SW 1271 (cell line): ENCODE results near the gene PDE8B.
"Not testable (repeated sequence)": the region's sequence is repeated elsewhere in the genome, so short reads cannot be mapped to it uniquely, and the experiment has no call there.

ENCODE experiments used
- DNase-seq, 2 experiments: peaks; one replicate each; lab custom pipeline; 2025; lab: John Stamatoyannopoulos, UW

The PDE8B gene

DNA sequence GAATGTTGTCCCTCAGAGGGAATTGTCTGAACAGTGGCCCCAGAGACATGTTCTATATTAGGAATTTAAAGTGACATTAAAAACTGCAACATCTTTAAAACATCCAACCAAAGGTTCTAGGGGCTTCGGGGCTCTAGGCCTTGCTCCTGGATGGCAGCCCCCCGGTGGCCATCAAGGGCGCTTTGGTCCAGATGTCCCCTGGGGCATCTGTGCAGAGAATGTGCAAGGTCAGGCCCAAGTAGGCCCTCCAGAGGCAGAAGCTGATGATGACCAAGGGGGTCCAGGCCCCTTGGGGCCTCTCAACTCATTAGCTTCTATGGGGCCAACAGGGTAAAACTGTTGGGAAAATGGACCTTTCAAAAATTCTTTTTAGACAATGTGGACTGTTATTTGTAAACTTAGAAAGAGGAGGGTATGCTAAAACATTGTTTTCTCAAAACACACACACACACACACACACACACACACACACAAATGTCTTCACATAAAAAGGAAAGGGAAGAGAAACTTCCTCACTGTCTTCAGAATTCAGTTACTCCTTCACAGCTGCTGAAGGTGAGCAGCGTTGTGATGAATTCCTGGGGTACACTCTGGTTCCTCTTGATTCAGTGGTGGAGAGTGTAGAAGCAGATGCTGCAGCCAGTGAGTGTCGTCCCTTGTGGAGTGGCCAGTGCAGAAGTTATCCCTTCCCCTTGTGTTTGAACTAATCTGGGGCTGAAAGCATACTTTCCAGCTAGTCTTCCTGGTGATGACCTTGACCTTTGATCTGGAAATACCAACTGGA, 156.4 kb downstream of the PDE8B start:
- no peak for DNase-seq

DNA sequence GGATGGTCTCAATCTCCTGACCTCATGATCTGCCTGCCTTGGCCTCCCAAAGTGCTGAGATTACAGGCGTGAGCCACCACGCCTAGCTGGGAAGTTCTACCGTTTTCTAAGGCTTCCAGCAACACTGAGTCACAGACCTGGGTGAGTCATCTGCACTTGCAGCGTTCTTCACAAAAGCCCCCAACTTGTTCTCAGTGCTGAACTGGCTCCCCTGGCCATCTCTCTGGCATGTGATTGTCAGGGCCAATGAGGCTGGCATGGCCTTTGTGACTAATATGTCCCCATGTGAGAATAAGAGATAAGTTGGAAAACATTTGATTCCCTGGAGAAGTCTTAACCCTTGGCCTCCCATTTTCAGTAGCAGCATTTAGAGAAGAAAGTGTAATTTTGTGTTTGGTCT, 157.3 kb downstream of the PDE8B start:
- no peak for DNase-seq

DNA sequence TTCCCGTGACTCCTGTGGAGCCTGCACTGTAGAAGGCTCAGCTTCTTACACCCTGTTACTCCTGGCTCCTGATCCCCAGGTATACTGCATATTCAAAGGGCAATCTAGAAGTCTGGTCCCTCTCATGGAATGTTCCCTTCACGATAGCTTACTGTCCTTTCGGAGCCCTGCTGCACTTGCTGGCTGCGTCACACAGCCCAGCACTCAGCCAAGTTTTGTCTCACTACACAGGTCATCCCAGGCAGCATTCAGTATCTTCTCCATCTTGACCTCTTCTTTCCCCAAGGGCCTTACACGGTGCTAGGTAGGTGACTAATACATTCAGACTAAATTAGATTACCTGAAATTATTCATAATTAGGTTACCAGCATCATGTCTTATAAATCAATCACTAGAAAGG, 157.9 kb downstream of the PDE8B start:
- DNase-seq: no peak

DNA sequence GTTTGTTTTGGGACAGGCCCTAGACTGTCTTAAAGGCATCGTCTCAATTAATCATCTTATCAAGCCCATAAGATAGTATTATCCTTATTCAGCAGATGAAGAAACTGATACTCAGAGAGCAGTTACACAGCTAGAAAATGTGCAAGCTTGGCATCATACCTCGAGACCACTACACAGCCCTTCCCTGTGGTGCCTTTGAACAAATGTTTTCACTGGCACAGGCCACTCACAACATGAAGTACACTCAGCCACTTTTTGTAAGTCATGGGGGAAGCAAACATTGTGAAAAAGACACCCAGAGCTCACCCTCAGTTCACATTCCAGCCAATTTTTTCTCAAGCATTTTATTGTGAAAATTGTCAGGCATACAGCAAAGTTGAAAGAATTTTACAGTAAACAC, 159.1 kb downstream of the PDE8B start:
- DNase-seq: no peak

DNA sequence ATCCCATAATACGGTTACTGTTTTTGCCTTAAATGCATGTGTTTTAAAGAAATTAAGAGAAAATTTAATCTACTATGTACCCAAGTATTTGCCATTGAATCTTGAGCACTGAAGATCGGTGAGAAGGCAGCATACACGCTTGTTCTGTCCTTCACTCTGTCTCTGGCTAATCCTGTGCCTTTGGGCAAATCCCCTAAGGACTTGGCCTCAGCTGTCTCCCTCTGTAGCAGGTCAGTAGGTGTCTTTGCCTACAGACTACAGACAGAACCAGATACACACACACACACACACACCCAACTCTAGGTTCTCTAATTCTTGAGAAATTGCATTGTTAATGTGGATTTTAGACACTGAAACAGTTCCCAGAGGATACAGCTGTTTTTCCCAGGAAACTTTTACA, 164.2 kb downstream of the PDE8B start:
- no peak for DNase-seq

- DNase-seq: no peak
Observed at GRCh38 chr5:77376609-77377300, 166.3 kb downstream of the PDE8B start.

DNA sequence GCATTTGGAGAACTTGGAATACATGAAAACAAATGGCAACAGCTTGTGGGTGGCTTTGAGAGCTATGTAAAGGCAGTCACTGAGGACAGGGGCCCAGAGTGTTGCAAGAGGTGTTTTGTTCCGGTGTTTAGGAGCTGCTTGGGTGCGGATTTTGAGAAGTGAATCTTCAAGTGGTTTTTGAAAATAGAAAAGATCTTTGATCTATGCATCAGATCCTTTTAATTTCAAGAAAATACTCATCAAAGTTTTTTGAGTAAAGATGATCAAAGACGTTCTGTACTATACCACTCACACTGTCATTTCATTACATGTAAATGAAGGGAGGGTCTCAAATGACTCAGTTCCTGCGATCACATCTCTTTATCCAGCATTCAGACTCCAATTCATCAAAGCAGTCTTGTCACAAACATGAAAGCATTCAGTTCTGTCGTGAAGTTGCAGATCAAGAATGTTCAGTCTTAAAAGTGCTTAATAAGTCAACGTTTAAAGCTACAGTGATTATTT, 169.1 kb downstream of the PDE8B start:
- DNase-seq: no peak

- DNase-seq: no peak
Observed at GRCh38 chr5:77380636-77381035, 170.2 kb downstream of the PDE8B start.

- not testable (repeated sequence) for DNase-seq
Observed at GRCh38 chr5:77383336-77383735, 172.9 kb downstream of the PDE8B start.

- not testable (repeated sequence) for DNase-seq
Observed at GRCh38 chr5:77386340-77386739, 175.9 kb downstream of the PDE8B start.

- no peak for DNase-seq
Observed at GRCh38 chr5:77389746-77390145, 179.3 kb downstream of the PDE8B start.

DNA sequence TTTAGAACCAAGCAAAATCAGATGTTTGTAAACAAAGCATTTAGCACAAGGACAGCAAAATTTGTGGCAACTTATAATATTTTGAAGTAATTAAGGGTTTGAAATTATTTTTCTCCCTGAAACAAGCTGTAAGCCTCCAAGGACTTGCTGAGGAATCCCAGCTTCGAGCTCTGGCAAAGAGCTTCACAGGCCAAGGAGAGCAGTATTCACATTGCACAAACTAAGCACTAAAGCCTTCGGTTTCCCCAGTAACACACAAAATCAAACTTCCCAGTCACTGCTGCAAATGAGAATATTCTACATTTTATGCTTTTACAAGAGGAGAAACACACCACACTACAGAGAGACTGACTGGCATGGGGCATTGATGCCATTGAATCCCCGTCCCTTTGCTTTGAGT, 179.7 kb downstream of the PDE8B start:
- DNase-seq: no peak

DNA sequence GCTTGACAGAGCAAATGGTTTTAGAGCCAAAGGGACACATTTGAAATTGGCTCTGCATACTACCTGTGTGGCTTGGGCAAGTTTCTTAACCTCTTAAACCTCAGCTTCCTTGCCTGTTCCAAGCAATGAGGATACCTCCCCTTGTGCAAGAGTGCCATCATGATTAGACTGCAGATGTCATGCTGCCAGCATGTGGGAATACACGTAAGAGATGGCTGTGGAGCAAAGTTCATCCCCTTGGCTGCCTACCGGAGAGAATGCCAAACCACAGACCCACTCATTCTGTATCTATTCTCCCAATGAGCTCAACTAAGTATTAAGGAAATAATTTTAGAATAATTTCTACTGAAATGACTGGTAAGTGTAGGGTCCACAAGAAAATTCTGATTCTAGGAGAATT, 180.3 kb downstream of the PDE8B start:
- no peak for DNase-seq

GRCh38 chr5:77391240-77391765, 180.8 kb downstream of the PDE8B start:
- no peak for DNase-seq

- no peak for DNase-seq
Observed at GRCh38 chr5:77394064-77394715, 183.7 kb downstream of the PDE8B start.

DNA sequence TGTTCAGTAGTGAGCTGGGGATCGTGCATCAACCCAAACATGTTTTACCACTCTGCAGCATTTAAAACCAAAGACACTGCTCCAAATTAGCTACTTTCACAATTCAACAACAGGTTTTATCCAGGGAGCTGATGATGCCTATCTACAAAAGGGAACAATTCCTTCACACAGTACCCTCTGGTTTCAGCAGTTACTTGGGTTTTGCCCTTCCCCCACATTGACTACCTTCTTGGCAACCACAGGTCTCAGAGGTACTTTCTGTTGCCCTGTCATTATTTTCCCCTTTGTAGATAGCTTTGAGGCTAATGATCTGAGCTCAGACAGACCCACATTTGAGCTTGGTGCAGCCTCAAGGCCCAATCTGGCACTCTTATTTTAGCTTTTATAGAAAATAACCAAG, 185.5 kb downstream of the PDE8B start:
- no peak for DNase-seq

GRCh38 chr5:77397686-77398292, 187.3 kb downstream of the PDE8B start:
- no peak for DNase-seq

GRCh38 chr5:77398458-77398857, 188.0 kb downstream of the PDE8B start:
- no peak for DNase-seq

- no peak for DNase-seq
Observed at GRCh38 chr5:77398896-77399295, 188.4 kb downstream of the PDE8B start.

DNA sequence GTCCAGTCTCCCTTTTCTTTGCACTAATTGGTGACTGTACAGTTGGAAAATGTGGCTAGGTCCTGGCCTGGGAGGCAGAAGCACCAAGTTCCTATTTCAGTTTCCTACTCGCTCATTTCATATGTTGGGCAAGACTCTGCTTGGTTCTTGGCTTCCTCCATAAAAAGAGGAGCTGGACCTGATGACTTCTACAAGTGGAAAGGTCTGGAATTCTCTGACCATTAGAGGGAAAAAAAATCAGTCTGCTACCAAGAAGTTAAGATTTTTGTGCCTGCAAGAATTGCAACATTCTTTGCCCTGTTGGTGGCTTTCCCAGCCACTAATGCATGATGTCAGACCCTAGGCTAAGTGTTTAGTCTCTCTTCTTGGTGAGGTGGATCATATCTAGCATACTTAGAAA, 190.2 kb downstream of the PDE8B start:
- DNase-seq: no peak

- DNase-seq: no peak
Observed at GRCh38 chr5:77402796-77403195, 192.3 kb downstream of the PDE8B start.

DNA sequence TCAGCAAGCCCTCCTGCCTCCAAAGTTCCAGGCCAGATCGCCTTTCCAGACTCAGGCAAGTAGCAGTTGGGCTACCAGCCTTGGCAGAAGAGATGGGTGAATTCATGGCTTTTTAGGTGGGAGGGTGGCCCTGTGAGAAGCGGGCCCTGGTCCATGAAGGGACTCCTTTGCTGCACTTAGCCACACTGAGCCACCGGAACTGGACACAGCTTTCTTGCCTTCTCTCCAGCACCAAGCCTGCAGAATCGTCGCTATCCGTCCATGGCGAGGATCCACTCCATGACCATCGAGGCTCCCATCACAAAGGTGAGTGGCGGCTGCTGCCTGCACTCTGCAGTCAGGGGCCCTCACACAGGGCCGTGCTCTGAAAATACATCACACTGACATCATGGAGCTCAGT, 196.7 kb downstream of the PDE8B start:
- no peak for DNase-seq
